ENCODE measurements around the gene OSBPL2. TPM values are rescaled to one million over a fixed set of nuclear protein-coding genes. Genes with fewer than 3 reads are reported as not detected.

The OSBPL2 gene
- total RNA-seq, 1 donor from 2014 or later: 21.1 TPM

DNA sequence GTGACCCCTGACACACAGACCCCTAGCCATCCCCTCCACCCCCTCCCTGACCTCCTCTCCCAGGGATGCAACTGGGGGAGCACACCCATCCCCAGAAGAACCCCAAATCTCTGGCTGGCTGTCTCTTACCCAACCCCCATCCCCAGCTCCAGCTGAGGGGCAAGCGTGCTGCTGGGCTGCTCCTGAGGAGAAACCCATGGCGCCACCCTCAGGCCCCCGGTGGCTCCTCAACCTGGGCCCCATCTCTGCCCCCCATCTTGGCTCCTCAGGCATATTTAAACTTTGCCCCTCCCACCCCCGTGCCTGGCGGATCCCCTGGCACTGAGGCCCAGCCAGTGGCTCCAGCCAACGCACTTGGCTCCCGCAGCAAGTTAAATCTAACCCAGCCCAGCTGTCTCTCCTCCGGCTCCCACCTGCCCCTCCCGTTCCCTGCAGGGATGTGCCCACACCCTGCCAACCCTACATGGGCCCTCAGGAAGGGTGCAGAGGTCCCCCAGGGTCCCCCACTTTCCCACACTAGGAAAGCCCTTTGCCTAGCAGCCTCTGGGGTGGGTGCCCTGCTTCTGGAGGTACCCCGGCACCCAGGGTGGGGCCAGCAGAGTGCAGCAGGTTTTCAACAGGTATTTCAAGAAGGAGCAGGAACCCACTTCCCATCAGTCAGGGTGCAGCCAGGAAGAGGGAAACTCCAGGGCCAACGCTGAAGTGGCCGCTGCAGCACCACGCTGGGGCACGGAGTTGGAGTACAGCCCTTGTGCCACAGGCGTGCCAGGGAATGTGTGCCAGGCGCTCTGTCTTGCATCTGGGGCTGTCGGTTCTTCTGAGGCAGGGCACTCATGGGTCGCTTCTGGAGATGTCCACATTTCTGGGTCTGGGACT, 5.3 kb upstream of the OSBPL2 start:
- ATAC-seq: no peak
- DNase-seq (ENCODE audit: low spot score): no peak

DNA sequence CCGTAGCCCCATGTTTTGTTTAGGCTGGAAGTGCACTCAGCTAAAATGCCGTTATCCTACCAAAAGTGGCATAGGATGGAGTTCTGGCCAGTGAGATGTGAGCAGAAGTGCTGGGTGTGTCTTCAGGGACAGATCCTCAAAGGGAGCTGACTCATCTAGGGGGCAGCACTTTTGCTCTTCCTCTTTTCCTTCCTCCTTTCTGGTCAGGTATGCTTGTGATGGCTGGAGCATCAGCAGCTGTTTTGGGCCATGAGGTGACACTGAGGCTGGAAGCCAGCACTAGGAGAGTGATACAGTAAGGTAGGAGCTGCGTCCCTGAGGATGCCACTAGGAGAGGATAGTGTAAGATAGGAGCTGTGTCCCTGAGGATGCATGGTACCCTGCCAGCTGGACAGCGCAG, 4.6 kb upstream of the OSBPL2 start:
- ATAC-seq: no peak
- no peak for DNase-seq (ENCODE audit: low spot score)

DNA sequence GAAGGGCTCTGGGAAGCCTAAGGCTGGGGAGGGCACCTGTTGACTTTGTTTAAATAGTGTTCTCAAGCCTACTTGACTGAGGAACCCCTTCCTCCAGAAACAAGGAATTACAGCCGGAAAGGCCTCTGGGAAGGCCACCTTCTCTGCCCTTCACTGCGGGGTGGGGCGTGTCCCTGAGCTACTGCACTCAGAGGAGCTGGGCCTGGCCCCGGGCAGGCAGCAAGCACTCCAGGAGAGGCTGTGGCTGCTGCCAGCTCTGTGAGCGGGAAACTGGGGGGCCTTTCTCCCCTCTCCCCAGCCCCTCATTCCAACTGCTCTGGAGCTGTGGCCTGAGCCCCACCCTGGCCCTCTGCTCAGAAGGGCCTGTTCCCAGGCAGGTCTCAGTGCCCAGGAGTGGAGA, 4.0 kb upstream of the OSBPL2 start:
- ATAC-seq: no peak

DNA sequence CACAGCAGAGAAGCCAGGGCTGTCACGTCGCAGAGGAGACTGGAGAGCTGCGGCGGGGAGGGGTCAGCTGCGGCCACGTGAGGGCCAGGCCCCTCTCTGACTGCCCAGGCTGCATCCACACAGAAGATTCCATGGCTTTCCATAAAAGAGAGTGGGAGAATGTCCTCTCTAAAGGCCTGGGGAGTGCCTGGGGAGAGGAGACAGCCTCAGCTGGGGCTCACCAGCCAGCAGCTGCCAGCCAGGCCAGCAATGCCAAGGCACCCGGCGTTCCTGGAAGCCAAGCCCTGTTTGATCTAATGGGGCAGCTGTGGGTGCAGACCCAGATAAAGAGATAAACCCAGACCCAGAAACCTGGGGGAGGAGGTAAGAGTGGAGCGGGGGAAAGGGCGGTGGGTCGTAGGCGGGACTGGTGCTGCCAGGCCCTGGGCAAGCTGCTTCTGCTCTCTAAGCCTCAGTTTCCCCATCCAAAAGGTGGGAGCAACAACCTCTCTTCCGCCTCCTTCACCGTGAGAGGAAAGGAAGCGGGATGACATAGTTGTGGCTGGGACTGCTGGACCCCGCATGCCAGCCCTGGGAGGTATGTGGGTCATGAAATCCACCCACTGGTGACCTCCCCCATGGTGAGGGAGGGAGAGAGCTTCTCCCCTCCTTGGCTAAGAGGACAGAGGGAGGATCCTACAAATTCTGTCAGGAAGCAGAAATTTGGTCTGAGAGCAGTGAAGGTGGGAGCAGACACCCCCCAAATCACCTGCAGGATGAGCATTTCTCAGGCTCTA, 3.1 kb upstream of the OSBPL2 start:
- DNase-seq (ENCODE audit: low spot score) (no peak), ATAC-seq (no peak)

More for the DNA sequence above, 4.0 kb upstream of the OSBPL2 start:
- no peak for DNase-seq (ENCODE audit: low spot score)

DNA sequence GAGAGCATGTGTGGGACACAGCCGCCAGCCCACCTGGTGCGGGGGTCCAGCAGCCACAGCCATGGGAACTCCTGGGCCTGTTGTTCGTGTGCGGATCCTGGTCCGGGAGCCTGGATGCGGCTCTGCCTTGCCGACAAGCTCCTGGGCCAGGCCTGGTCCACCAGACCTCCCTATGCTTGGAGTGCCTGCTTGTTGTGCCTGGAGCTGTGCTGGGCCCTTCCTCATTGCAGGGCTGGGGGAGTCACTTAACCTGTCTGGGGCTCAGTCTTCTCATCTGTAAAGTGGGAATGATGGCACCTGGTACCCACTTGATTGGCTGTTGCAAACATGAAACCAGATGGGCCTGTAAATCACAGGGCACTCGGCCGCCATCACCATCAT, 2.6 kb upstream of the OSBPL2 start:
- no peak for DNase-seq (ENCODE audit: low spot score)
- no peak for ATAC-seq

DNA sequence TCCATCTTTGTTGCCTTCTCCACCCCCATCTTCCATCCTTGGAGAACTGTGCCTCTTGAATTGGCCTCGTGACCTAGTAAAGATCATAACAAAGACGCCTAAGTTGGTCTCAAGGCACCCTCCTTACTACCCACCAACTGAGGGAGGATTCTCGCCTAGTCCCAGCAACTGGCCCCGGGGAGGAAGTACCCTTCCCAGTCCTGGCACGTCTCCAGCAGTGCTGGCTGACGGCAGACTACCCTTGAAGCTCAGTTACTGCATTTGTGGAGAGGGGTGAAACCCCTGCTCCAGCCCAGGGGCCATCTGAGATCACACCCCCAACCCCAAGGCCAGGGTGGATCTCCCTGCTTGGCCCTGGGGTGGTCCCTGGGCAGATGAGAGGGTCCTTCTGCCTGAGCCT, 2.1 kb upstream of the OSBPL2 start:
- DNase-seq (ENCODE audit: low spot score) (no peak), ATAC-seq (no peak)

DNA sequence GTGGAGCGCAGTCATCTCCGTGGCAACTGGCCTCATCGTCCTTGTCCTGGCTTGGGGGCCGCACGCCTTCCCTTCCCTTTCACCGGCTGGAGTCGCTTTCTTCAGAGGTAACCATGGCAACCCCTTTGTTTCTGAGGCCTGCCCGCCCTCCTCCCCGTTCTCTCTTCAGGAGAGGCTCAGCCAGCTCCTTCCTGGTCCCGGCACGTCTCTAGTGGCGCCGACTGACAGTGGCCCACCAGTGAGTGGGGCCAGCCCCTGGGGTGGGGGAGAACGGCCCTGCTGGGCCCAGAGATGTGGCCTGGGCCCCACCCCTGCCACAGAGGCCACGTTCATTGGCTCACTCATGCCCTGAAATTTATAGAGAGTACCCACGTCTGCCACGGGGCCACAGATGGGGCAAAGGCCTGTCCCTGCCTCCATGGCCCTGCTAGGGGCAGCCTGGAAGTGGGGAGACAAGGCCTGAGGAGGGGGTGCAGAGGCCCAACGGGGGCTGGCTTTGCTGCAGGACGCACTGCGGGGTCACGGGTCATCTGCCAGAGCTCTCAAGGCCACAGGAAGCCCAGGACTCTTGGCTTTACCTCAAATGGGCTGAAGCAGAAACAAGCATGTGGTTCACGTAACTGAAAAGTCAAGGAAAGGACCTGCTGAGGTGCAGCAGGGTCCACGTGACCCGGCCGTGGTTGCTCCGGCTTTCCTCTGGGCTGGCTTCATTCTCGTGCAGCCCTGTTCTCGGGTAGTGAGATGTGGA, 1.4 kb upstream of the OSBPL2 start:
- ATAC-seq (no peak), DNase-seq (ENCODE audit: low spot score) (no peak)

DNA sequence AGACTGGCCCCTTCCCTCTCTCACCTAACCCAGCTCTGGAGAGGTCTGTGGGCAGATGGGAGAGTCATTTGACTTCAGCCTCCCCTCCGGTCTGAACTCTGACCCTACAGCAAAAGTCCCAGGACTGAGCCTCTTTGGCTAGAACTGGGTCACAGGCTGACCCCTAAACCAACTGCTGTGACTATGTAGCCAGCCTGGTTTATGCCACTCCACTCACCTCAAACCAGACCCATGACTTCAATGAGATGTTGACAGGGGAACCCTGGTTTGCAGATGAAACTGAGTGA, 864 bp upstream of the OSBPL2 start:
- DNase-seq (ENCODE audit: low spot score) (no peak), ATAC-seq (no peak)

DNA sequence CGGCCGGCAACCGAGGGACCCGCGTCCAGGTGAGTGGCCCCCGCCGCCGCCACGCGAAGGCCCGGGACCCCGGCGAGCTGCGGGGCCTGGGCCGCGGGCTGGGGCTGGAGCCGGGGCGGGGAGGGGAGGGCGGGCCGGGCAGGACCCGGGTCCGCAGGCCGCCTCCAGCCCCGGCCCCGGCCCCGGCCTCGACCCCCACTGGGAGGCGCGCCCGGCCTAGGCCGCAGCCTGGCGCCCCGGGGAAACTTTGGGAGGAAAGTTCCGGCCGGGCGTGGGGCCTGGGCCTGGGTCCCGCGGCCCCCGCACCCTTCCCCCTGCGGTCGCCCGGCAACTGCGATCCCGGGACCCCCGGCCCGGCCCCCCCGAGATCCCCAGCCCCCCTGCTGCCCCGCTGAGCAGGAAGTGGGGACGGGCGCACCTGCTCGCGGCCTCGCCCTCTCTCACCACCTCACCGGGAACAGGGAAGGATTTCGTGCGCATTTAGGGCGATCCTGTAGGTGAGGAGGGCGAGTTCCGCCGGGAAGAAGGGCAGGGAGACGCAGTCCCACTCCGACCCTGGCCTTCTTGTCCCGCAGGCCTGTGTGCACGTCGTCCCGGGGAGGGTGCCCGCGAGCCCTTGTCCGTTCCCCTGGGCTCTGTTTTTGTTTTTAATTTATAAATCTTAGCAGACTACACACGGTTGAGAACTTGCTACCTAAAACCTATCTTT, 402 bp downstream of the OSBPL2 start:
- no peak for DNase-seq (ENCODE audit: low spot score)
- ATAC-seq: no peak

DNA sequence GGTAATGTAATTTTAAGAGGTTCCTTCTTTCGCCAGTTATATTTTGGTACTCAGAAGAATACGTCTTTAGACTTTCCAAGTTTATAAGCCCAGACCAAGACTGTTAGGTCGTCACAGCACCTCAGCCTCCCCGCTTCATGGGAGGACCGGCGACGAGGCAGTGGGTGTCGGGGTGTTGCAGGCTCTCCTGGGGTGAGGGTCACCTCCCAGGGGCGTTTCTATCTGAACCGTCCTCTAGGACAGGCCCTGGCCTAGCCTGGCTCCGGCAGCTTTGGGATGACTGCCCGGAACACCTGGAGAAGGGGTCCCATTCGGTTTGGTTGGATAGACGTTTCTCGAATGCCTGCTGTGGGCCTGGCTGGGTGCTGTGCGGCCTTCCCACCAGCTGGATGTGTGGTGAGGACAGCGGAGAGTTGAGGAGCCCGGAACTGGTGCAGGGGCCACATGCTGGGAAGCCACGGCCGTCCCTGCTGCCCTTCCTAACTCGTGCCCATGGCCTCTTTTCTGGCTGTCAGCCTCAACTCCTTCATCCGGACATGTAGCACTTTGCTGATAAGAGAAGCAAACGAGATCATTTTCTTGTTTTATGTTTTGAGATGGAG, 1.1 kb downstream of the OSBPL2 start:
- ATAC-seq: no peak
- no peak for DNase-seq (ENCODE audit: low spot score)

DNA sequence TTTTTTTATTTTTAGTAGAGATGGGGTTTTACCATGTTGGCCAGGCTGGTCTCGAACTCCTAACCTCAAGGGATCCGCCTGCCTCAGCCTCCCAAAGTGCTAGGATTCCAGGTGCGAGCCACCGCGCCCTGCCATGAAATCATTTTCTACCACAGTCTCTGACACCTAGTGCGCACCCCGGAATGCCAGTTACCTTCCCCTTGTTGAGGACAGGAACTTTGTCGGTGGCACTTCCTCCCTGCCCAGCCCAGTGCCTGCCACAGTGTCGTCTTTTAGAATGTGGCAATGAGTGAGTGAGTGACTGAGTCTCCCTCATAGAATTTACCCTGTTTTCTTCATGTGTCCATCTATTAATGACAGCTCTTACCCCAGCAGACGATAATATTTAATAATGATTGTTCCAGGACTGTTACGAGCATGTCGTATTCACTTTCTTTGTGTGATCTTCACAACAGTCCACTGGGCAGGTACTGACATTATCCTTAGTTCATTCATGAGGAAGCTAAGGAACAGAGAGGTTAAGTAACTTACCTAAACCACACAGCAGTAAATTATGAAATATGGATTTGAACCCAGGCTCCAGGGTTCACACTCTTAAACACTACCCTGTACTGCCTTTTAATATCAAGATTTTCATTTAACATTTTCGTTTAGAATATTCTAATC, 1.8 kb downstream of the OSBPL2 start:
- DNase-seq (ENCODE audit: low spot score) (no peak), ATAC-seq (no peak)

DNA sequence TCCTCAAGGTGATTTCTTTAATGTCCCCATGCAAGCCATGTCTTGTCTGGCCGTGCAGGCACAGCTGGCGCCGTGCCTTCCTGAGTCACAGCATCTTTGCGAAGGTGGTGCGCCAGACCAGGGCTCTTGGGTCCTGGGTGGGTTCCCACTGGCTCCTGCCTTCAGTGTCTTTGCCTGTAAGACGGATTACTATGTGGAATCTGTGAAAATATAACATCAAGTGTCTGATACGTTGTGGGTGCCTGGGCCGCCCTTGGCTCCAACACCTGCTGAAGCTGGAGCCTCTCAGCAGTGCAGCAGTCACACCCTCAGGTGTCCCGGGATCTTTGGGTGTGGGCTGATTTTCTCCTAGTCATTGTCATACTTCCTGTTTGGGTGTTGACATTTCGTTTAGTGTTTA, 3.2 kb downstream of the OSBPL2 start:
- ATAC-seq (no peak), DNase-seq (ENCODE audit: low spot score) (no peak)

DNA sequence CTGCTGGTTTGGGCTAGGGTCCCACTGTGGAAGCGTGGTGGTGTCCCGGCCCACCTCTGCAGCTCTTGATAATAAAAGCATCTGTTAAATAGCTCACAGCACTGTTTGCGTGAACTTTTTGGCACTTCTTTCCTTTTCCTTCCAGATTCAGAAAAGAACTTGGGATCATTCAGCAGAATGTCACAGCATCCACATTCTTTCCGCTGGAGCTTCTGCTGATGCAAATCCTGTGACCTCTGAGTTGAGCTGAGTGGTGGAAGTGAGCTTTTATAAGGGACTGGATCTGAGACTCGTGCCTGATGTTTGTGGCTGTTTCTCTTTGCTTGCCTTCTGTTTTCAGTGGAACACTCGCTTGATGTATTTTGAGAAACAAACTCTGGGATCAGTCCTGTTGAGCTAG, 3.9 kb downstream of the OSBPL2 start:
- no peak for ATAC-seq

DNA sequence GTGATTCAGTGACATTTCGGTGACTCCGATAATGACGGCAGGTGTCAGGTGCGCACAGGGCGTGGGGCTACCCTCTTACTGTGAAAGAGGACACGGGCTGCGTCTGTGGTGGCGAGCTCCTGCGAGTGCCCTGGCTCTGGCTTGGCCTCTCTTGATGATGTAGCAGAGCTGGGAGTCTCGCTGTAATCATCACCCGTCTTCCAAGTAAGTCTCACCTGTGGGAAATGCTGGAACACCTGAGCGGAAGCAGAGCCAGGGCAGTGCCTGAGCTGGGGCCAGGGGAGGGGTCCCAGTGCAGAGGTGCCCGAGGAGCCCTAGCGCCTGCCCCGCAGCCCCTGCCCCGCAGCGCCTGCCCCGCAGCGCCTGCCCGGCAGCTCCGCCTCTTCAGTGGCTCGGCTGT, 4.8 kb downstream of the OSBPL2 start:
- no peak for DNase-seq (ENCODE audit: low spot score)

More for the DNA sequence above, 3.9 kb downstream of the OSBPL2 start:
- DNase-seq (ENCODE audit: low spot score): no peak

DNA sequence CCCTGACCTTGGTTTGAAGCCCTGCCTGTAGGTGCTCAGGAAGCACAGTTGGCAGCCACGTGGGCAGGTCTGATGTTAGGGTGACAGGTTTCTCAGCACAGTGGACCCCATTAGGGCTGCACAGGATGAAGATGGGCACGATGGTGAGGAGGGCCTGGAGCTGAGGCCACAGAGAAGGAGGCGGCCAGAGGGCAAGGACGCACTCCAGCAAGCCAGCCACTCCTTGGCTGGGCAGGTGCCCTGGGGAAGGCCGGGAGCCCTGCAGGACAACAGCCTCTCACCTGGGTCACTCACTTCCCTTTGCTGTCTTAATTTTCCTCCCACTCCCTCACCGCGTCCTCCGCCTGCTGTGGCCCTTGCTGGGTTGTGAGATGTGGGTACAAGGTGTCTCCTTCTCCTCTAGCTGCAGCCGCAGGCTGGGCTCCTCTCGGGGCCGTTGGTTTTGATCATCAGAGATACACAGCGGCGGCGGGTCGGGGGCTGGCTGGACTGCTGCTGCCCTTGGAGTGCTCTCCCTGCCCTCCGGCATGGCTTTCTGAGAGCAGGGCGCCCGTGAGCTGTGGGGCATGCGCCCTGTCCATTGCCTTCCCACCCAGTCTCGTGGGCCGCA, 5.7 kb downstream of the OSBPL2 start:
- DNase-seq (ENCODE audit: low spot score): no peak
- ATAC-seq: no peak

More for the DNA sequence above, 4.8 kb downstream of the OSBPL2 start:
- no peak for ATAC-seq

DNA sequence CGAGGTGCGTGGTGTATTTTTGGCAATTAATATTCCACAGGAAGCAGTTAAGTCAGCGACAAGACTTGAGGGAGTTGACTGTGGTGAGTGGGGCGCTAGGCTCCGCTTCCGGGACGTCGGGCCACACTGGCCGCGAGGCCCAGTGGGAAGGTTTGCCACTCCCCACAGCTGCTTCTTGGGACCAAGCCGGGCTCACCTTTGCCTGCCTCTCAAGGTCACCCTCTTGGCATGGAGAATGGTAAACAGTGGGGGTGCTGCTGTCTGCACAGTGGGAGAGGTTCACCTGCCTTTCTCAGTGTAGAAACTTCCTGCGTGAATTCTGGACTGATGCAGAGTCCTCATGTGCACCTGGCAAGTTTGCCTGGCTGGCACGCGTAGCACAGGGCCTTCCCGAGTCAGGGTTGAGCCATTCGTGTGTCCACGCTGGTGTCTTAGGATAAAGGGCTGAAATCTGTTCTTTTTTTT, 6.4 kb downstream of the OSBPL2 start:
- DNase-seq (ENCODE audit: low spot score) (no peak), ATAC-seq (peak; percentile 71)

DNA sequence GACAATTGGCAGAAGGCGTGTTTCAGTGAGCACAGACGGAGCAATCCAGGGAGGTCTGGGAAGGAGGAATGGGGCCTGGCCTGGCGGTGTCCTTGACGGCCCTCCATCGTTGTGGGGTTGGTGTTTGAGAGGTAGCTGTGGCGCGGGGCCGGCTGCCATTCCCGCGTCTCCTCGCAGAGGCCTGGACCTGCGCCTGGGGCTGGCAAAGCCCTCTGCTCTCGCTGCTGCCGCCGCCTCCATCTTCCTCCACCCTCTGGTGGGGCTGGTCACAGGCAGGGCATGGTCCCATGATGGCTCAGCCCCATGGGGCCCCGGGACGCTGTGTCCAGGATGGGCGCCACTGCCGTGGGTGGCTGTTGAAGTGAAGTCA, 7.6 kb downstream of the OSBPL2 start:
- no peak for DNase-seq (ENCODE audit: low spot score)
- ATAC-seq: no peak

DNA sequence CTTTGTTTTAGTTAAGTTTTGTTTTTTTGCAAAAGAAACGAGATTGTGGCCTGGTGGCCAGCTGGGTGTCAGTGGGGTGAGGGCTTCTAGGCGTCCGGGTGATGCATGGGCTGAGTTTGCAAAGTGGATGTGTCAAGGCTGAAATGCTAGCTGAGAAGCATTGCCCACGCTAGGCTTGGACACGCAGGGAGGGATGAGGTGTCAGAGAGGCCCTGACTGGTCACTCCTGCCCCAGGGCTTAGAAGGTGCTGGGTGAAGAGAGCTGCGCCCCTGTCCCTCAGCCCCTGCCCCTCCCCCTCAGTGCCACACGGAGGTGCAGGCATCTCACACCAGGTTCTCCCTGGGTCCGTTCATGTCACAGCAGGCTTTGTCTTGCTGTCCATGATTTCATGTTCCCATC, 8.1 kb downstream of the OSBPL2 start:
- ATAC-seq (peak; percentile 4), DNase-seq (ENCODE audit: low spot score) (no peak)

DNA sequence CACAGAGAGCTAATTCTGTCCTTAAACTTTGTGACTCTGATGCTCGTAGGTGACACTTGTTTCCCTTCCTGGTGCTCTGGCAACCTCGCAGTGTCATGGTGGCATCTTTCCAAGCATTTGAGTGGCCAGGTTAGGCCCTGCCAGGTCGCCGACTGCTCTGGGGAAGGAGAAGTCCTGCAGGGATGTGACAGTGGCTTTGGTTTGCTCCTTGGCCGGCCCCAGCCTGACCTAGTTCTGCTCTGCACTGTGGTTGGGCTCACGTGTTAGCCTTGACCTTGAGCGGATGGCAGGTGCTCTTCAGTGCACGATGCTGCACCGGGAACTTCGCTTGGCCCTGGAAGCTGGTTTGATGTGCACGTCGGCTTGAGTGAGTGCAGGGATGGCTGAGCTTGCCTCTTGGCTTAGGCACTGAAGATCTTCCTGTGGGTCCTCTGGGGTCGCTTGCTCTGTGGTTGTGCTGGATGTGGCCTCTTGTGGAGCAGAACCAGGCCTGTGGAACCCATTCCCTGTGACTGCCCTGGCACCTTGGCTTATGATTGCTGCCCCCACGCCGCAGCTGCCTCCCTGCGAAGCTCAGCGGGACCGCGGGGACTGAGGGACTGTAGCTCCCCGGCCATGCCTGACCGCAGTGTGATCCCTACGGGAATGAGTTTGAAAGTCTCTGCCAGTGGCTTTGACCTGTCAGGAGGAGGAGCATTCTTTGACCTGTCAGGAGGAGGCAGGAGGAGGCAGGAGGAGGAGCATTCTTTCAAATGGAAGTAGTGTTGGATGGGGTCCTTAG, 8.7 kb downstream of the OSBPL2 start:
- ATAC-seq (peak; percentile 74), DNase-seq (ENCODE audit: low spot score) (peak; percentile 71)
